Keratinocyte (primary cell): Measurements from ENCODE around the gene TOP3B.

Source experiments
- EZH2 ChIP-seq: IDR thresholded peaks from one replicate; pipeline ENCODE4 v1.6.1; 2012; ENCODE audit warnings: inconsistent platforms, mild to moderate bottlenecking, low read length, moderate library complexity
- TF ChIP-seq, protein P1 (sequence below), 3 experiments: IDR thresholded peaks in 1 of 3; conservative IDR thresholded peaks in 1 of 3; optimal IDR thresholded peaks in 1 of 3; 2 replicates in 2 of 3; 3 replicates in 1 of 3; pipeline versions ENCODE3 to v1.5.1; 2011; ENCODE audit warnings: low read length in 3 of 3, mild to moderate bottlenecking in 3 of 3, moderate library complexity in 2 of 3, control low read depth in 1 of 3, inconsistent platforms in 1 of 3; ENCODE audit not compliant: insufficient read depth in 2 of 3; ENCODE audit errors: extremely low read depth in 1 of 3

DNA sequence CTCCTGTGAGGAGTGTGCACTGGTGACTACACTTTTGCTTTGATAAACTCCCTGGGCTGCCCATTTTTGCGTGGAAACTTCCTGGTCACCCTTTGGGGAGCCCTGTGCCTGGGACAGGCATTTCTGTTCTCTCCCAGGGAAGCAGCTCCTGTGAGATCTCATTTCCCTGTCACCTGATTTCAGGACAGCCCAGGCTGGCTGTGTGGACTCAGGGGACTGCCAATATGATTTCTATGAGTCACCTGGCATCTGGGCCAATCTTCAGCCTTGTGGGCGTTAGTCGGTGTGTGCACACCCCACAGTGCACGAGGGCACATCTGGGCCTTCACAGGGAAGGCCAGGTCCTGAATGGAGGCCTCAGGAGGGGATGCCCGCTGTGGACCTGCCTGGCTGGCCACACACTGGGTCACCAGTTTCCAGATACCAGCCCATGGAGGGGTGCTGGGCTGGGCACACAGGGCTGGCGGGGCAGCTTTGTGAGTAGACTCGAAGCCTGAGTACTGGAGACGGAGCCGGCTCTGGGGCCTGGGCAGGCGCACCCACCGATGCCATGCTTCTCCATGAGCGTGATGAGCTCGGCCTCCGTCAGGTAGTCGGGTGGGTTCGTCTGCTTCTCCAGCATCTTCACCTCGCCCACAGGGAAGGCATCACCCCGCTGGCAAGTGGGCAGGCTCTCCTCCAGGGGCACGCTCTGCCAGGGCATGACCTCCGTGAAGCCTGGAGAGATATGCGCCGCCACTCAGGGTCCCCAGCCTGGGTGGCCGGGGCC is 20.5 kb downstream of the TOP3B start:
- TF ChIP-seq, protein P1, sequence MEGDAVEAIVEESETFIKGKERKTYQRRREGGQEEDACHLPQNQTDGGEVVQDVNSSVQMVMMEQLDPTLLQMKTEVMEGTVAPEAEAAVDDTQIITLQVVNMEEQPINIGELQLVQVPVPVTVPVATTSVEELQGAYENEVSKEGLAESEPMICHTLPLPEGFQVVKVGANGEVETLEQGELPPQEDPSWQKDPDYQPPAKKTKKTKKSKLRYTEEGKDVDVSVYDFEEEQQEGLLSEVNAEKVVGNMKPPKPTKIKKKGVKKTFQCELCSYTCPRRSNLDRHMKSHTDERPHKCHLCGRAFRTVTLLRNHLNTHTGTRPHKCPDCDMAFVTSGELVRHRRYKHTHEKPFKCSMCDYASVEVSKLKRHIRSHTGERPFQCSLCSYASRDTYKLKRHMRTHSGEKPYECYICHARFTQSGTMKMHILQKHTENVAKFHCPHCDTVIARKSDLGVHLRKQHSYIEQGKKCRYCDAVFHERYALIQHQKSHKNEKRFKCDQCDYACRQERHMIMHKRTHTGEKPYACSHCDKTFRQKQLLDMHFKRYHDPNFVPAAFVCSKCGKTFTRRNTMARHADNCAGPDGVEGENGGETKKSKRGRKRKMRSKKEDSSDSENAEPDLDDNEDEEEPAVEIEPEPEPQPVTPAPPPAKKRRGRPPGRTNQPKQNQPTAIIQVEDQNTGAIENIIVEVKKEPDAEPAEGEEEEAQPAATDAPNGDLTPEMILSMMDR (optimal IDR thresholded peaks at IDR 0.05 in 1 of 3, IDR thresholded peaks at IDR 0.05 in 1 of 3, conservative IDR thresholded peaks at IDR 0.05 in 1 of 3; ENCODE audit: extremely low read depth in 1 of 3, insufficient read depth in 2 of 3, low read length in 3 of 3): no peak
- no peak for TF ChIP-seq EZH2
